Adrenal gland (tissue), 12 donors: ENCODE measurements around the gene TSHB. TPM values are rescaled to one million over a fixed set of nuclear protein-coding genes. Genes with fewer than 3 reads are reported as not detected.

Experiments used
- DNase-seq, 7 donors: peaks; one replicate each; pipeline ENCODE4 v3.0.0-alpha.2; 2019 to 2020
- H3K27ac ChIP-seq, 5 donors: fragments of 200-600 bp; sonication (generic) in 4 of 5; 1 replicate in 3 of 5; 2 replicates in 2 of 5; pipeline versions ENCODE4 v1.5.1 to v1.8.0; 2016 to 2020; ENCODE audit warnings: mild to moderate bottlenecking in 1 of 5
- H3K27me3 ChIP-seq: fragments of 200-600 bp; 2 replicates; pipeline ENCODE4 v1.8.0; 2021
- H3K36me3 ChIP-seq, 2 donors: fragments of 200-600 bp; replicated peaks in 1 of 2; 1 replicate in 1 of 2; 2 replicates in 1 of 2; pipeline versions ENCODE4 v1.5.1 to v1.8.0; 2018 to 2022
- H3K4me1 ChIP-seq, 2 donors: fragments of 200-600 bp; replicated peaks in 1 of 2; 1 replicate in 1 of 2; 2 replicates in 1 of 2; pipeline versions ENCODE4 v1.5.1 to v1.8.0; 2018 to 2021
- H3K4me3 ChIP-seq, 4 donors: fragments of 200-600 bp; sonication (generic) in 3 of 4; one replicate each; pipeline ENCODE4 v1.5.1; 2016 to 2018
- H3K9me3 ChIP-seq, 3 donors: fragments of 200-600 bp; sonication (generic) in 1 of 3; replicated peaks in 1 of 3; 1 replicate in 2 of 3; 2 replicates in 1 of 3; pipeline versions ENCODE4 v1.5.1 to v1.8.0; 2016 to 2021
- CTCF ChIP-seq, 6 experiments: fragments of 450-650 bp in 4 of 6; fragments of 200-600 bp in 2 of 6; sonication (generic) in 1 of 6; IDR thresholded peaks; 1 replicate in 5 of 6; 2 replicates in 1 of 6; pipeline versions ENCODE4 v1.5.1 to v1.8.0; 2016 to 2021; ENCODE audit warnings: antibody characterized with exemption in 6 of 6, mild to moderate bottlenecking in 2 of 6, moderate library complexity in 1 of 6
- POLR2A ChIP-seq, 2 donors: fragments of 450-650 bp; IDR thresholded peaks; one replicate each; pipeline ENCODE4 v1.6.1; 2017; ENCODE audit warnings: antibody characterized with exemption in 2 of 2, mild to moderate bottlenecking in 2 of 2, moderate library complexity in 1 of 2
- WGBS, 4 donors: extraction: QIAGEN DNeasy Blood & Tissue Kit in 2 of 4; methylation state at CpG; one replicate each; pipeline versions ENCODE4 v1.1.5 to v1.1.7; 2013 to 2017; 5-methylcytosine and 5-hydroxymethylcytosine counted together
- intact Hi-C, 2 donors: fragments of 100-400 bp; cut with DNase I; formaldehyde crosslinking; loops; one replicate each; pipeline versions ENCODE4 v1.14.1 to v1.15.0; 2022 to 2023
- polyA plus RNA-seq, 3 donors: library from polyadenylated mRNA; stranded (reverse); fragments of 200-250 nt in 2 of 3; fragments of 350-450 nt in 1 of 3; fragmentation: Illumina TruSeq in 1 of 3; extraction: RNeasy Lipid Tissue Mini Kit (QIAGEN cat#74804) in 1 of 3; gene quantifications; one replicate each; pipeline ENCODE4 v1.2.3, GENCODE V29; 2013 to 2014
- total RNA-seq, 9 donors: library from RNA; depleted of rRNA in 4 of 9; stranded (reverse); fragments of >200 nt in 4 of 9; fragments of 120-200 nt in 1 of 9; fragmentation: NEBNext Ultra II Directional in 1 of 9; extraction: Animal tissue kit (Norgen Biotek cat#: 25700) in 1 of 9; gene quantifications; one replicate each; pipeline versions ENCODE4 v1.1.0 to v1.2.4, GENCODE V29; 2013 to 2023
- donor health status: healthy with polysubstance abuse.
- donor health status: Bipolar disorder and iron deficiency.
- donor health status: DM: yes; HTN: yes; CAD: no.
- donor health status: DM: no; HTN: no; CAD: no.
- donor health status: DM: no; HTN: no; CAD: no.
- donor health status: DM: yes; HTN: yes; CAD: no.

Gene TSHB
- total and polyA plus RNA-seq, 12 donors = not detected

GRCh38 chr1:115046751-115047150 lies 17.1 kb downstream of the TSHB start:
- intact Hi-C loops = no loop called here
- Histone ChIP-seq H3K9me3 (no peaks in the 10 kb centered on the region), H3K36me3 (no peaks in the 10 kb centered on the region), H3K27me3 (no peaks in the 10 kb centered on the region), H3K4me3 (no peak overlapping the region), H3K4me1 (no peaks in the 10 kb centered on the region), H3K27ac (no peak overlapping the region)
- DNase-seq = no peak
- no peak for TF ChIP-seq CTCF (IDR thresholded peaks at IDR 0.05)
- no peak for TF ChIP-seq POLR2A (IDR thresholded peaks at IDR 0.05)

GRCh38 chr1:115051850-115052249 lies 22.2 kb downstream of the TSHB start:
- no peak for DNase-seq
- WGBS, 4 donors = 67 to 95% (median 79%) methylated on average over 3 to 5 of the region's 5 CpGs
- Histone ChIP-seq H3K36me3 (no peaks in the 10 kb centered on the region), H3K4me3 (no peak overlapping the region), H3K27ac (no peak overlapping the region), H3K27me3 (no peaks in the 10 kb centered on the region), H3K9me3 (no peaks in the 10 kb centered on the region), H3K4me1 (no peaks in the 10 kb centered on the region)
- intact Hi-C loops = loop anchor here in 1 of 2 donors (5.0 kb wide), 1 partner anchor 70 kb away; no protein-coding TSS in a partner anchor
- TF ChIP-seq POLR2A (IDR thresholded peaks at IDR 0.05) (no peak), CTCF (IDR thresholded peaks at IDR 0.05) (no peak)

GRCh38 chr1:115052454-115053083 lies 22.9 kb downstream of the TSHB start:
- H3K36me3 ChIP-seq = no peaks in the 10 kb centered on the region
- no peaks in the 10 kb centered on the region for H3K4me1 ChIP-seq
- WGBS, 4 donors = 34 to 39% (median 35%) methylated on average over 9 of the region's 9 CpGs
- peak; percentile 35 to 86 (median 67) for DNase-seq
- TF ChIP-seq POLR2A (IDR thresholded peaks at IDR 0.05) (no peak), CTCF (IDR thresholded peaks at IDR 0.05) (peak; percentile 60 to 81 (median 72))
- no peaks in the 10 kb centered on the region for H3K27me3 ChIP-seq
- no peak overlapping the region for H3K27ac ChIP-seq
- no peaks in the 10 kb centered on the region for H3K9me3 ChIP-seq
- intact Hi-C loops = loop anchor here in 1 of 2 donors (5.0 kb wide), 1 partner anchor 70 kb away; no protein-coding TSS in a partner anchor
- no peak overlapping the region for H3K4me3 ChIP-seq

- TF ChIP-seq CTCF (IDR thresholded peaks at IDR 0.05) (no peak), POLR2A (IDR thresholded peaks at IDR 0.05) (no peak)
- Histone ChIP-seq H3K27ac (no peak overlapping the region), H3K9me3 (no peaks in the 10 kb centered on the region), H3K36me3 (no peaks in the 10 kb centered on the region), H3K27me3 (no peaks in the 10 kb centered on the region), H3K4me1 (no peaks in the 10 kb centered on the region), H3K4me3 (no peak overlapping the region)
- DNase-seq = no peak
- intact Hi-C loops = no loop called here
- WGBS, 4 donors = 40 to 44% (median 41%) methylated on average over 9 of the region's 9 CpGs
These were observed 26.8 kb downstream of the TSHB start for GRCh38 chr1:115056395-115056798.
